GM06990 (cell line): ENCODE measurements around the gene PARS2.

ENCODE experiments used
- DNase-seq: peaks from one replicate; pipeline ENCODE4 v3.0.0-alpha.2; 2011; ENCODE audit not compliant: insufficient read length; ENCODE audit errors: extremely low read depth
- H3K27me3 ChIP-seq: replicated peaks from 2 replicates; pipeline ENCODE4 v1.6.0; 2011; ENCODE audit warnings: low read length; ENCODE audit not compliant: control insufficient read depth, insufficient read depth
- H3K36me3 ChIP-seq: 2 replicates; pipeline ENCODE4 v1.5.1; 2011; ENCODE audit warnings: low read length; ENCODE audit not compliant: control insufficient read depth, insufficient read depth
- H3K4me3 ChIP-seq: replicated peaks from 2 replicates; pipeline ENCODE4 v1.5.1; 2011; ENCODE audit warnings: low read depth, mild to moderate bottlenecking, control low read depth, low read length
- TF ChIP-seq, protein P1 (sequence below): IDR thresholded peaks from 2 replicates; pipeline ENCODE4 v1.5.1; 2011; ENCODE audit warnings: low read length, control low read depth, mild to moderate bottlenecking, inconsistent platforms; ENCODE audit not compliant: insufficient read depth, poor library complexity, severe bottlenecking

Gene PARS2

DNA sequence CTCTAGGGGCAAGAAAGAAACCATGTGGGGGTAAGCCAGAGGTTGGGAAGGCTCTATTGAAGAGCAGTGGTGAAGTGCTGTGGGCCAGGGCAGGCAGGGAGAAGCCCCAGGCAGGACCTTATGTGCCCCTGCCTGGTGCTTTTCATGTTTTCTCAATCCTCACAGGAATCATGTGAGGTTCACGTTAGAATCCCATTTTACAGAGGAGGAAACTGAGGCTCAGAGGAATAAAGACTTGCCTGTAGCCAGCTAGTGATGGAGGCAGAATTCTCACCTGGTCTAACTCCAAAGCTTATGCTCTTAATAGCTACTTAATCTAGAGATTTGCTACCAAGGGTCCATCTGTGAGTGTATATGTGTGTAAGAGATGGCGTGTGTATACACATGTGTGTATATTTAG, 32.6 kb upstream of the PARS2 start:
- H3K4me3 ChIP-seq, result no peak overlapping the region
- H3K27me3 ChIP-seq, result no peaks in the 10 kb centered on the region
- no peaks in the 10 kb centered on the region for H3K36me3 ChIP-seq
- TF ChIP-seq, protein P1, sequence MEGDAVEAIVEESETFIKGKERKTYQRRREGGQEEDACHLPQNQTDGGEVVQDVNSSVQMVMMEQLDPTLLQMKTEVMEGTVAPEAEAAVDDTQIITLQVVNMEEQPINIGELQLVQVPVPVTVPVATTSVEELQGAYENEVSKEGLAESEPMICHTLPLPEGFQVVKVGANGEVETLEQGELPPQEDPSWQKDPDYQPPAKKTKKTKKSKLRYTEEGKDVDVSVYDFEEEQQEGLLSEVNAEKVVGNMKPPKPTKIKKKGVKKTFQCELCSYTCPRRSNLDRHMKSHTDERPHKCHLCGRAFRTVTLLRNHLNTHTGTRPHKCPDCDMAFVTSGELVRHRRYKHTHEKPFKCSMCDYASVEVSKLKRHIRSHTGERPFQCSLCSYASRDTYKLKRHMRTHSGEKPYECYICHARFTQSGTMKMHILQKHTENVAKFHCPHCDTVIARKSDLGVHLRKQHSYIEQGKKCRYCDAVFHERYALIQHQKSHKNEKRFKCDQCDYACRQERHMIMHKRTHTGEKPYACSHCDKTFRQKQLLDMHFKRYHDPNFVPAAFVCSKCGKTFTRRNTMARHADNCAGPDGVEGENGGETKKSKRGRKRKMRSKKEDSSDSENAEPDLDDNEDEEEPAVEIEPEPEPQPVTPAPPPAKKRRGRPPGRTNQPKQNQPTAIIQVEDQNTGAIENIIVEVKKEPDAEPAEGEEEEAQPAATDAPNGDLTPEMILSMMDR, result no peak
- DNase-seq, result no peak

DNA sequence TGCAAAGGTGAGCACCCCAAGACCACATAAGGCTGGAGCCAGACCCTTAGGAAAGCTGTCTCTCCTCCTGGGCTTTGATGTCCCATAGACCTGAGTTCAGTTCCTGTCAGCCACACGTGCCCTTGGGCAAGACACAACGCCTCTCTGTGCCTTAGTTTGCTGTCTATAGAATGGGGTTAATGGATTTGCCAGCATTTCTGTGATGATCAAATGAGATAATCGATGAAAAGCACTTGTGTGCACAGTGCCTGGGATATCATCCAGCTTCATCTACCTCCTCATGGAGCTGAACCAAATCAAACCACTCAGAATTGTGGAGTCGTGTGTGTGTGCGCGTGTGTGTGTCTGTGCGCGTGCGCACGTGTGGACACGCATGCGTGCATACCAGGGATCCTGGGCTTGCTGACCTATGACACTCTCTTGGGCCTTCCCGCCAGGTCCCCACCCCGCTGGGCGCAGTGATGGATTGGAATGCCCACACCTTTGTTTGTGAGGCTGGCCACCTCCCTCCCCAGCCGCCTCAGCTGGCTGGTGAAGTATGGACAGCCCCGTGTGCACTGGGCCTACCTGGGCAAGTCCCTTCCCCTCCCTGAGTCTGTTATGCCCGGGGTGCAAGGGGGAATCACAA, 31.6 kb upstream of the PARS2 start:
- TF ChIP-seq, protein P1, result no peak

DNA sequence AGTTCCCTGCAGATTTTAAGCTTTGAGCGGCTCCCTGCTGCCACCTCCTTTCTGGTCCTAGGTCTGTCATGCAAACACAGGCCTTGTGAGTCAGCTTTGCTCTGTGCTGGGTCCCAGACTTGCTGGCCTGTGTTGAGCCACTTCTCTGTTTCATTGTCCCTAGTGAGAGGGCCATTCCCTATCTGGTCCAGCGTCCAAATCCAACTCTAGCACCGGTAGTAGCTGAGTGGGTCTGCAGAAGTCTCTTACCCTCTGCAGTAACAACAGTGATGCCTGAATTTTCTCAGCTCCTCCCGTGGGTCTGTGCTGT, 31.0 kb upstream of the PARS2 start:
- no peak overlapping the region for H3K4me3 ChIP-seq
- TF ChIP-seq, protein P1, result no peak
- no peaks in the 10 kb centered on the region for H3K36me3 ChIP-seq
- no peak for DNase-seq
- no peaks in the 10 kb centered on the region for H3K27me3 ChIP-seq

More for the DNA sequence above, 31.6 kb upstream of the PARS2 start:
- H3K36me3 ChIP-seq, result no peaks in the 10 kb centered on the region
- no peak overlapping the region for H3K4me3 ChIP-seq
- DNase-seq, result no peak
- no peaks in the 10 kb centered on the region for H3K27me3 ChIP-seq

DNA sequence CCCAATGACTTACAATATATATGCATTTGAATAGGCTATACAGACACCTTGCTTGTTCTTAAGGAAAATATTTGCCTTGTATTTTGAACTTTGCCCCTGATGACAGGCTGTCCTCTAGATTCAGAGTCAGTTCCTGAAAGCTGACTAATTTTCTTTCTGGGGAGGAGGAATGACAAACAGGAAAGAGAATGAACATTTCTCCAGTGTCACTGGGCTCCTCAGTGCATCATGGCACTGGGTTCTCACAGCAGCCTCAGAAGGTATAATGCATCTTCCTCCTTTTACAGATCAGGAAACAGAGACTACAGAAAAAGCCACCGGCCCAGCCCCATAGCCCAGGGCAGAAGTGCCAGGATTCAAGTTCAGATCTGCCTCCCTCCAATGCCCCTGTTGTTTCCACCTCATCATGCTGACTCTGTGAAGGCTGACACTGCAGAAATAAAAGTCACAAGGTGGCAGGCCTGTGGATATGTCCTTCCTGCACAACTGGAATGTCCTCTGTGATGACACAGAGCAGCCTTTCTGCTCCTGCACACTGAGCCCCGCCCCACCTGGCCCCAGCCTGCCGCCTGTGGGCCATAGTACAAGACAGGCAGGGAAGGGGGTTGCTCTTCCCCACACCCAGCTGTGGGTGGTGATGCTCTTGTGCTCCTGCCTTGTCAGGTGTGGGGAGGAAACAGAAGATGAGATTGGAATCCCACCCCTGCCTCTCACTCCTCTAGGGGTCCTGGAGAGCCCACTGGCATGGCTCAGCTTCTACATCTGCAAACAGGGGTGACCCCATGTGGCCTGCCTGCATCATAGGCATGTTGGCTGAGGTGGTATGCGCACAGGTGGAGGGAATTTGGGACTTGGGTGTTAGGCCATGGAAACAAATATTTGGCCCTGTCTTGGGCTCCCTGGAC, 30.4 kb upstream of the PARS2 start:
- TF ChIP-seq, protein P1, result no peak
- no peak for DNase-seq
- no peak overlapping the region for H3K4me3 ChIP-seq

DNA sequence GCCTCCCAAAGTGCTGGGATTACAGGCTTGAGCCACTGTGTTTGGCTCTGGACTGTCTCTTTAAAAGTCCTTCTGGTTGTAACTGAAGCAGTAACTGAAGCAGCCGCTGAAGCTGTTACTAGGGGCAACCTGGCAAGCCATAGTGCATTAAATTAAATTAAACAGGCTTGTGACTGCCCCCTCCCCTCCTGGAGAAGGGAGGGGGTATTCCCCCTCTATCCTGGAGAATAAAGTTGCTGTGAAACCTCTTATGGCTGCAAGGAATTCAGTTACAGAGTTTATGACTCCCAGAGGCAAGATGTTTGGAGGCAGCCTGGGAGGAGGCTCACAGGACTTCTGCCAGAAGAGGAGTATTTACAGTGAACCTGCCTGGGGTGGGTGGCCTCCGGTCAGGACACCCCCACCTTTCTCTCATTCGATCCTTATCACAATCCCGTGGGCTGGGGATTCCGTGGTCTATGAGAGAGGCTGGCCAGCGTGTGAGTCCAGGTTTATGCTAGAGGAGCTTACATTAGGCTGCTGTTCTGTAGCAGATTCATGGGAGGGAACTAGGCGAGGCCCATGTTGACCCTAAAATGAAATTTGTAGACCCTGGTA, 28.5 kb upstream of the PARS2 start:
- Histone ChIP-seq H3K36me3 (no peaks in the 10 kb centered on the region), H3K27me3 (no peaks in the 10 kb centered on the region), H3K4me3 (no peak overlapping the region)
- TF ChIP-seq, protein P1, result no peak
- DNase-seq, result no peak

More for the DNA sequence above, 30.4 kb upstream of the PARS2 start:
- no peaks in the 10 kb centered on the region for H3K27me3 ChIP-seq
- no peaks in the 10 kb centered on the region for H3K36me3 ChIP-seq
